H1 (cell line): Measurements from ENCODE around the gene SLC39A2. TPM values are rescaled to one million over a fixed set of nuclear protein-coding genes. Genes with fewer than 3 reads are reported as not detected.

Experiments
- CTCF ChIA-PET: fragments of 300-600 bp; sonication (Branson Sonifier 250); formaldehyde crosslinking; loops from one replicate; lab custom pipeline; 2021; ENCODE audit not compliant: partially characterized antibody; lab: Charles Lee
- POLR2A ChIA-PET: fragments of 300-600 bp; sonication (Branson Sonifier 250); formaldehyde crosslinking; loops from one replicate; lab custom pipeline; 2021; ENCODE audit warnings: inconsistent platforms; ENCODE audit not compliant: partially characterized antibody; lab: Charles Lee
- DNase-seq, 2 experiments: peaks; one replicate each; pipeline versions ENCODE4 v3.0.0 to v3.0.0-alpha.2; 2010 to 2022; ENCODE audit warnings: low spot score in 2 of 2, low read depth in 1 of 2, mixed read lengths in 1 of 2
- FAIRE-seq: peaks from 2 replicates; lab custom pipeline; 2011; peaks lifted over from hg19 to GRCh38; lab: Jason Lieb, UNC
- H2AFZ ChIP-seq: 2 replicates; pipeline ENCODE4 v1.8.1; 2012; ENCODE audit warnings: low read length, inconsistent platforms
- H2AK5ac ChIP-seq: 2 replicates; pipeline ENCODE4 v1.6.1; 2013; ENCODE audit warnings: low read depth, low read length
- H2BK120ac ChIP-seq: replicated peaks from 2 replicates; pipeline ENCODE3; 2013; ENCODE audit warnings: low read depth, low read length, inconsistent platforms
- H2BK12ac ChIP-seq: 2 replicates; pipeline ENCODE4 v1.6.1; 2013; ENCODE audit warnings: low read depth, low read length
- H2BK15ac ChIP-seq: 2 replicates; pipeline ENCODE4 v1.6.1; 2013; ENCODE audit warnings: low read length
- H2BK20ac ChIP-seq: 2 replicates; pipeline ENCODE4 v1.6.1; 2013; ENCODE audit warnings: low read length
- H2BK5ac ChIP-seq: 2 replicates; pipeline ENCODE4 v1.6.1; 2013; ENCODE audit warnings: low read depth, low read length
- H3K14ac ChIP-seq: 2 replicates; pipeline ENCODE4 v1.6.1; 2013; ENCODE audit warnings: inconsistent platforms; ENCODE audit not compliant: insufficient read length
- H3K18ac ChIP-seq: 2 replicates; pipeline ENCODE4 v1.6.1; 2013; ENCODE audit warnings: low read length; ENCODE audit errors: extremely low read depth
- H3K23ac ChIP-seq: 2 replicates; pipeline ENCODE4 v1.6.1; 2013; ENCODE audit warnings: inconsistent platforms; ENCODE audit not compliant: insufficient read length
- H3K23me2 ChIP-seq: 2 replicates; pipeline ENCODE4 v1.6.1; 2013; ENCODE audit warnings: low read depth, low read length
- H3K27ac ChIP-seq: 2 replicates; pipeline ENCODE4 v1.6.1; 2011; ENCODE audit warnings: low read depth, low read length, inconsistent platforms
- H3K27me3 ChIP-seq, 4 experiments: replicated peaks in 1 of 4; 1 replicate in 1 of 4; 2 replicates in 3 of 4; pipeline versions ENCODE4 v1.6.1 to v1.8.1; 2011 to 2013; ENCODE audit warnings: low read length in 3 of 4, mild to moderate bottlenecking in 3 of 4, inconsistent platforms in 2 of 4, mixed read lengths in 2 of 4, moderate library complexity in 1 of 4; ENCODE audit not compliant: control insufficient read depth in 3 of 4, insufficient read depth in 3 of 4; ENCODE audit errors: extremely low read depth in 1 of 4
- H3K36me3 ChIP-seq, 4 experiments: 2 replicates each; pipeline versions ENCODE4 v1.6.1 to v1.8.1; 2011 to 2013; ENCODE audit warnings: mild to moderate bottlenecking in 4 of 4, low read length in 3 of 4, moderate library complexity in 2 of 4, control low read depth in 1 of 4, inconsistent platforms in 1 of 4; ENCODE audit not compliant: insufficient read depth in 4 of 4, control insufficient read depth in 2 of 4
- H3K4ac ChIP-seq: replicated peaks from 2 replicates; pipeline ENCODE3; 2013; ENCODE audit warnings: low read length, low read depth, mixed read lengths, inconsistent platforms; ENCODE audit not compliant: insufficient read length
- H3K4me1 ChIP-seq, 4 experiments: replicated peaks in 1 of 4; 1 replicate in 1 of 4; 2 replicates in 3 of 4; pipeline versions ENCODE4 v1.6.1 to v1.8.1; 2011 to 2013; ENCODE audit warnings: low read length in 3 of 4, inconsistent platforms in 2 of 4, mixed read lengths in 1 of 4; ENCODE audit not compliant: insufficient read depth in 4 of 4, control insufficient read depth in 3 of 4
- H3K4me2 ChIP-seq, 2 experiments: 2 replicates each; pipeline versions ENCODE4 v1.6.1 to v1.8.1; 2011 to 2013; ENCODE audit warnings: low read depth in 2 of 2, low read length in 2 of 2, control low read depth in 1 of 2, inconsistent platforms in 1 of 2, mild to moderate bottlenecking in 1 of 2; ENCODE audit not compliant: insufficient read depth in 1 of 2
- H3K4me3 ChIP-seq, 4 experiments: fragments of 200-600, 300-600 bp in 1 of 4; sonication (generic), shearing (Covaris generic), sonication (Bioruptor Twin) in 1 of 4; 2 replicates each; pipeline versions ENCODE4 v1.5.1 to v1.8.1; 2011 to 2016; ENCODE audit warnings: low read length in 4 of 4, low read depth in 3 of 4, control low read depth in 2 of 4, inconsistent platforms in 2 of 4, mild to moderate bottlenecking in 2 of 4, mixed read lengths in 1 of 4, moderate library complexity in 1 of 4; ENCODE audit not compliant: insufficient read depth in 2 of 4; ENCODE audit errors: extremely low read depth in 1 of 4
- H3K56ac ChIP-seq: replicated peaks from 2 replicates; pipeline ENCODE3; 2013; ENCODE audit warnings: low read depth, mild to moderate bottlenecking, mixed read lengths, low read length, inconsistent platforms; ENCODE audit not compliant: insufficient read length
- H3K79me1 ChIP-seq: 2 replicates; pipeline ENCODE4 v1.6.1; 2013; ENCODE audit warnings: low read depth, low read length, control low read depth
- H3K79me2 ChIP-seq, 2 experiments: 2 replicates each; pipeline versions ENCODE4 v1.6.1 to v1.8.1; 2012 to 2013; ENCODE audit warnings: low read length in 2 of 2, mild to moderate bottlenecking in 2 of 2, inconsistent platforms in 1 of 2; ENCODE audit not compliant: insufficient read depth in 2 of 2, control insufficient read depth in 1 of 2
- H3K9ac ChIP-seq, 4 experiments: replicated peaks in 1 of 4; 1 replicate in 1 of 4; 2 replicates in 3 of 4; pipeline versions ENCODE4 v1.6.1 to v1.8.1; 2011 to 2013; ENCODE audit warnings: low read depth in 3 of 4, low read length in 3 of 4, control low read depth in 2 of 4, mild to moderate bottlenecking in 2 of 4, moderate library complexity in 2 of 4, inconsistent platforms in 1 of 4; ENCODE audit errors: extremely low read depth in 1 of 4
- H3K9me3 ChIP-seq, 2 experiments: 2 replicates each; pipeline versions ENCODE4 v1.6.1 to v1.8.1; 2012 to 2013; ENCODE audit warnings: mild to moderate bottlenecking in 2 of 2, moderate library complexity in 2 of 2, control low read depth in 1 of 2, inconsistent platforms in 1 of 2, low read depth in 1 of 2, low read length in 1 of 2, mixed read lengths in 1 of 2; ENCODE audit not compliant: insufficient read depth in 2 of 2
- H4K20me1 ChIP-seq, 2 experiments: replicated peaks in 1 of 2; 2 replicates each; pipeline versions ENCODE3 to v1.8.1; 2011 to 2013; ENCODE audit warnings: inconsistent platforms in 2 of 2, low read length in 2 of 2, mild to moderate bottlenecking in 1 of 2; ENCODE audit not compliant: insufficient read depth in 2 of 2, control insufficient read depth in 1 of 2
- H4K5ac ChIP-seq: 2 replicates; pipeline ENCODE4 v1.6.1; 2013; ENCODE audit warnings: low read length, low read depth, mixed read lengths, inconsistent platforms; ENCODE audit not compliant: insufficient read length
- H4K8ac ChIP-seq: 2 replicates; pipeline ENCODE4 v1.8.0; 2013; ENCODE audit warnings: mild to moderate bottlenecking, moderate library complexity, low read length, inconsistent platforms; ENCODE audit not compliant: insufficient read depth; ENCODE audit errors: extremely low read depth
- H4K91ac ChIP-seq: replicated peaks from 2 replicates; pipeline ENCODE3; 2013; ENCODE audit warnings: low read length, mixed read lengths, inconsistent platforms; ENCODE audit not compliant: insufficient read length
- CHD2 ChIP-seq: IDR thresholded peaks from 2 replicates; pipeline ENCODE4 v1.6.1; 2012; ENCODE audit warnings: low read length, improper control_type of control experiment
- FOSL1 ChIP-seq: IDR thresholded peaks from 2 replicates; pipeline ENCODE4 v1.6.1; 2011; ENCODE audit warnings: mild to moderate bottlenecking, low read depth, low read length, moderate library complexity; ENCODE audit not compliant: insufficient read depth
- NRF1 ChIP-seq: IDR thresholded peaks from 2 replicates; pipeline ENCODE4 v1.6.1; 2011; ENCODE audit warnings: mild to moderate bottlenecking, low read depth, low read length, improper control_type of control experiment
- POLR2AphosphoS5 ChIP-seq: IDR thresholded peaks from 2 replicates; pipeline ENCODE4 v1.6.1; 2011; ENCODE audit warnings: low read depth, low read length
- RNF2 ChIP-seq: fragments of 200-900, 300-1000 bp; sonication (generic); IDR thresholded peaks from 2 replicates; pipeline ENCODE4 v1.7.1; 2016; ENCODE audit warnings: borderline replicate concordance, low read depth, mild to moderate bottlenecking, antibody characterized with exemption, low read length; ENCODE audit not compliant: poor library complexity, severe bottlenecking; ENCODE audit errors: missing control alignments
- SAP30 ChIP-seq: fragments of 300-600 bp; sonication (generic); IDR thresholded peaks from 2 replicates; pipeline ENCODE4 v1.7.1; 2012; ENCODE audit warnings: low read length, moderate library complexity, mild to moderate bottlenecking, inconsistent platforms; ENCODE audit not compliant: insufficient read depth, insufficient replicate concordance
- TCF12 ChIP-seq: IDR thresholded peaks from 2 replicates; pipeline ENCODE4 v1.6.1; 2011; ENCODE audit warnings: low read depth, mild to moderate bottlenecking, low read length
- TEAD4 ChIP-seq: IDR thresholded peaks from 2 replicates; pipeline ENCODE4 v1.6.1; 2012; ENCODE audit warnings: low read depth, low read length, inconsistent platforms, mixed read lengths
- WGBS, 2 experiments: shearing (Covaris generic) in 1 of 2; methylation state at CpG; one replicate each; pipeline versions ENCODE4 v1.1.6 to v1.1.7; 2013 to 2015; ENCODE audit warnings: low lambda C conversion rate in 2 of 2, mixed read lengths in 2 of 2, inconsistent platforms in 1 of 2, low coverage in 1 of 2, missing lambda C conversion rate in 1 of 2; ENCODE audit not compliant: insufficient replicate concordance in 2 of 2, insufficient coverage in 1 of 2, insufficient read length in 1 of 2; ENCODE audit errors: extremely low coverage in 1 of 2, missing lambda C conversion rate in 1 of 2; 5-methylcytosine and 5-hydroxymethylcytosine counted together
- polyA plus RNA-seq, 7 experiments: library from polyadenylated mRNA; depleted of rRNA in 3 of 7; stranded (reverse) in 5 of 7; unstranded in 2 of 7; fragments of >200 nt in 5 of 7; fragments of 200-250 nt in 2 of 7; gene quantifications; 1 replicate in 5 of 7; 2 replicates in 1 of 7; 4 replicates in 1 of 7; pipeline versions ENCODE4 v1.2.1 to v1.2.3, GENCODE V29; 2011 to 2013; ENCODE audit warnings: missing spikeins in 2 of 7, mixed read lengths in 2 of 7
- total RNA-seq: library from RNA; stranded (reverse); fragmentation: NEBNext Ultra II Directional; extraction: Animal tissue kit (Norgen Biotek cat#: 25700); gene quantifications from 2 replicates; pipeline ENCODE4 v1.2.1, GENCODE V29; 2021
- TF ChIP-seq, protein P1 (sequence below): IDR thresholded peaks from 2 replicates; pipeline ENCODE4 v1.6.1; 2011; ENCODE audit warnings: low read depth, mild to moderate bottlenecking, low read length; ENCODE audit not compliant: insufficient read depth

The SLC39A2 gene
- total and polyA plus RNA-seq, 2 of the 8 experiments (the other 6 are each of a cell fraction or from before 2014, with no cell fraction given), result 0.14 to 0.22 TPM

DNA sequence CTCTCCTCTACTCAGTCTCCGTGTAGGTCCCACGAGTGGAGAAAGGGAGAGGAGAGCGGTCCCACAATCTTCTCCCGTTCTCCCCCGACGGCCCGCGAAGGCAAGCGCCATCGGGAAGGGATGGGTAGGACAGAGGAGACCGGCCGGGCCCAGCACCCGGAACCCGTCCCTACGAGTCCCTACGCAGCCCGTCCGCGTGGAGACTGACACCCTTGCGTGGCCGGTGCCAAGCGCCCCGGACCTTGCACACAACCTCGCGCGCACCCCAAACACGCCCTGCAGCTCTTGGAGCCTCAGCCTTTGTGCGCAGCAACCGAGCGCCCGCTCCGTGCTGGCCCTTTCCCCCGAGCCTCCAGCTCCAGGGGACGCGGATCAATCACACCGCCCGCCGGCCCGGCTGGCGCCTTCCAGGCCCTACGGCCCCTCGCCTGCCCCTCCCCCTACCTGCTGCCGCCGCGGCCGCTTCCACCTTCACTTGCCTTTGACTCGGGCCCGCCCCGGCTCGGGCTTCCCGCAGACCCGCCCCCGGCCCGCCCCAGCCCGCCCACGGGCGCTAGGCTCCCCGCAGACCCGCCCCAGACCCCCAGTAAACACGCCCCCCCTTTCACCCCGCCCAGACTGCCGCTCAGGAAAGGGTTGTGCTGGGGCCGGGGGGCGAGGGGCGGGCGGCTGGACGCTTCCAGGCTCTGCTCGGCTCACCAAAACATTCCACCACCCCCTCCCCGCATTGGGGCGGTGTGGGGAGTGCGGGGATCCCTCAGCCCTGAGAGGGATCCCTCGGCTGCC lies 25.7 kb downstream of the SLC39A2 start, which contains the start of gene NDRG2:
TSS of gene NDRG2 (minus strand) at position 477 of the 786 bp plus-strand sequence. CDS start 1,746 bp downstream, outside the sequence.
- Histone ChIP-seq H3K23ac (no peak within 1 kb of the TSS), H3K27ac (peak within 1 kb of the TSS; percentile 71; the same call in 1 of the 2 replicates), H3K56ac (peak within 1 kb of the TSS; percentile 46), H3K36me3 (peaks cover 0 to 5% (median 0%) of the 10 kb centered on the region in 4 experiments; a peak in 1 of 8 replicates), H3K23me2 (peaks cover 17% of the 10 kb centered on the region), H2BK20ac (peak within 1 kb of the TSS; percentile 61; the same call in 1 of the 2 replicates), H4K91ac (peak within 1 kb of the TSS; percentile 75), H3K27me3 (peaks cover 2 to 25% (median 22%) of the 10 kb centered on the region in 4 experiments; a peak in 6 of 7 replicates), H3K18ac (peak within 1 kb of the TSS; percentile 95), H3K9me3 (no peaks in the 10 kb centered on the region), H4K8ac (peak within 1 kb of the TSS; percentile 91), H2BK12ac (peak within 1 kb of the TSS; percentile 98), H3K79me1 (no peaks in the 10 kb centered on the region), H3K4me2 (peak within 1 kb of the TSS; percentile 93 to 94), H3K14ac (no peak within 1 kb of the TSS), H3K79me2 (no peaks in the 10 kb centered on the region), H2AFZ (no peak within 1 kb of the TSS; the same call in 1 of the 2 replicates), H3K4me1 (peaks cover 4 to 22% (median 14%) of the 10 kb centered on the region in 4 experiments; a peak in 6 of 7 replicates), H2AK5ac (no peak within 1 kb of the TSS), H3K9ac (peak within 1 kb of the TSS in 3 of 4 experiments; percentile 38 to 71 (median 50); a peak in 4 of 7 replicates), H4K5ac (peak within 1 kb of the TSS; percentile 94), H2BK15ac (peak within 1 kb of the TSS; percentile 98; the same call in 1 of the 2 replicates), H4K20me1 (no peaks in the 10 kb centered on the region), H3K4ac (no peak within 1 kb of the TSS), H2BK5ac (peak within 1 kb of the TSS; percentile 93), H2BK120ac (no peak within 1 kb of the TSS), H3K4me3 (peak within 1 kb of the TSS; percentile 64 to 92 (median 70))
- DNase-seq, result peak in 1 of 2 experiments; percentile 91
- 1% methylated on average over 33 of the region's 72 CpGs; no CpG with 5 or more reads in 1 of the 2 experiments for WGBS, 2 experiments
- ChIA-PET CTCF (interaction anchor here (0.6 to 16.1 kb wide), 7 partner anchors 9 to 575 kb away, joined by 3 to 371 read pairs (median 5); partner anchors contain the start of genes ARHGEF40 and RNASE7), POLR2A (interaction anchor here (0.6 to 3.4 kb wide), 9 partner anchors 8 to 78 kb away, joined by 3 to 19 read pairs (median 4); partner anchors contain the start of gene ARHGEF40)
- FAIRE-seq, result no peak
- TF ChIP-seq RNF2 (no peak), CHD2 (no peak), POLR2AphosphoS5 (no peak; the same call in 1 of the 2 replicates), FOSL1 (peak; percentile 16; the same call in 1 of the 2 replicates), TEAD4 (no peak; the same call in 1 of the 2 replicates), TCF12 (no peak), SAP30 (peak; percentile 15), NRF1 (no peak)
- TF ChIP-seq, protein P1, sequence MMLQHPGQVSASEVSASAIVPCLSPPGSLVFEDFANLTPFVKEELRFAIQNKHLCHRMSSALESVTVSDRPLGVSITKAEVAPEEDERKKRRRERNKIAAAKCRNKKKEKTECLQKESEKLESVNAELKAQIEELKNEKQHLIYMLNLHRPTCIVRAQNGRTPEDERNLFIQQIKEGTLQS, result no peak
